Measurements from ENCODE around the gene CTRL.
A peak's percentile ranks its signal among the peaks of the same experiment; 100 is the strongest.

Gene CTRL

DNA sequence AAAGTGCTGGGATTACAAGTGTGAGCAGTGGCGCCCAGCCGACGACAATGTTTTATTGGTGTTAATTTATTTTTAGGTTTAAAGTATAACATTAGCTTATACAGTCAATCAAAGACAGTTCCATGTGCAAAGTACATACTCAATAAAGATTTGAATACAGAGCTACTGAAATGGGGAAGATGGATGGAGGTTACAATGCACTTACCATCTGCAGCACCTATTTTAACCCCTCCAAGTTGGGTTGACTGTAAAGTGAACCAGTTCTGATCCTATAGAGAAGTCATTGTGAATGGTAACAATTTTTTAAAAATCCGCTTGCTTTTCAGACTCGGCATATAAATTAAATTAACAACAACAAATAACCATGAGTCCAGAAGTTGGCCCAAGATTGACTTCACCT lies 39.3 kb downstream of the CTRL start:
- no peak for DNase-seq (ENCODE audit: low read depth, low spot score)

DNA sequence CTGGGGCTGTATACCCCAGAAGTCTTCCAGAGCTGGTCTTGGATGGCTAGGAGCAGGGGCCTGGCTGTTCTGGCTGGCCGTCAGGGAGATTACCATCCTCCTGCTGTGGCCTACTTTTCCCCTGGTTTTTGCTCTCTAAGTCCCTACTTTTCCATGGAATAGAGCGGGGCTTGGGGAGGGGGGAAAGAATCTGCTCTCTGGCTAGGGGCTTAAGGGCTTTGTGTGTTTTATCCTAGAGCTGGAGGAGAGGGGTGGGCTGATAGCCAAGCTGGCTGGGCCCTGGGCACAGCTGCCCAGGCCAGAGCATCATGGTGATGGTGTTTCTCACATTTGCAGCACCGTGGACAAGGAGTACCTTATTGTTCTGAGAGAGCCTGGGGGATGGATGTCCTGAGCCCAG lies 43.3 kb downstream of the CTRL start:
- no peak for DNase-seq (ENCODE audit: low read depth, low spot score)

DNA sequence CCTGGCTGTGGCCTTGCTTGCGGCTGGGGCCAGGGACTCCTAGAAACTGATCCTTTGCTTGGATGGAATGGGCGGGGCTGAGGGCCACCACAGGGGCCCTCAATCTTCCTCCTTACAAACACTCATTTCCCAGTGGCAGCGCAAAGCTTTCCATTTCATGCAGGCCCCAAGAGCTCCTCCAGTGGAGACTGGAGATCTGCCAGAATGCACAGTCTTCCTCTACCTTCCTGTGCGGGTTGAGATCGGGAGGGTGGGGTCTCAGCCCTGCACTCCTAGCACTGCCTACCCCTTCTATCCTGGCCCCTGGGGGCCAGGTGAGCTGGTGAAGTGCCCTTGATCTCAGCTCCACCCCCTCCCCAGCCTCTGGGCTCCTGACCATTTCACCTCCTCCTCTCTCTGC lies 45.3 kb downstream of the CTRL start:
- DNase-seq (ENCODE audit: low read depth, low spot score) = no peak

DNA sequence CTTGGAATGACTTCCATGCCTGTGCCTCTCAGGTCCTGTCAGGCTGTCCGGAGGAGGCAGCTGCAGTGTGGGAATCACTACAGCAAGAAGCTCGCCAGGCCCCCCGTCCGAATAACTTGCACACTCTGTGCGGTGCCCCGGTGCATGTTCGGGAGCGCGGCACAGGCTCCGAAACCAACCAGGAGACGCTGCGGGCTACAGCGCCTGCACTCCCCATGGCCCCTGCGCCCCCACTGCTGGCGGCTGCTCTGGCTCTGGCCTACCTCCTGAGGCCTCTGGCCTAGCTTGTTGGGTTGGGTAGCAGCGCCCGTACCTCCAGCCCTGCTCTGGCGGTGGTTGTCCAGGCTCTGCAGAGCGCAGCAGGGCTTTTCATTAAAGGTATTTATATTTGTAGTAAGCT lies 45.7 kb downstream of the CTRL start:
- no peak for DNase-seq (ENCODE audit: low read depth, low spot score)

DNA sequence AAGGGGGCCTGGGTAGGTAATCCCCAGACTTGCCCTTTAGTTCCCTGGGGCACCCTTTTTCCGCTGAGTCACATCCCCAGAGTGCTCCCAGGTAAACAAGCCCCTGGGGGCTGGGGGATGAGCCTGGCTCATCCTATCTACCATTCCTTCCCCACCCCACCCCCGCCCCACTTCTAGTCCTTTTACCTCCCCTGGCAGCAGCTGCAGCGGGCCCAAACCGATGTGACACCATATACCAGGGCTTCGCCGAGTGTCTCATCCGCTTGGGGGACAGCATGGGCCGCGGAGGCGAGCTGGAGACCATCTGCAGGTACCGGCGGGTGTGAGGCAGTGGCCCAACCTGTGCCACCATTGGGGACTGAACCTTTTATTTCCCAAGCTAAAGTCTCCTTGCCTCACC lies 46.1 kb downstream of the CTRL start:
- no peak for DNase-seq (ENCODE audit: low read depth, low spot score)

DNA sequence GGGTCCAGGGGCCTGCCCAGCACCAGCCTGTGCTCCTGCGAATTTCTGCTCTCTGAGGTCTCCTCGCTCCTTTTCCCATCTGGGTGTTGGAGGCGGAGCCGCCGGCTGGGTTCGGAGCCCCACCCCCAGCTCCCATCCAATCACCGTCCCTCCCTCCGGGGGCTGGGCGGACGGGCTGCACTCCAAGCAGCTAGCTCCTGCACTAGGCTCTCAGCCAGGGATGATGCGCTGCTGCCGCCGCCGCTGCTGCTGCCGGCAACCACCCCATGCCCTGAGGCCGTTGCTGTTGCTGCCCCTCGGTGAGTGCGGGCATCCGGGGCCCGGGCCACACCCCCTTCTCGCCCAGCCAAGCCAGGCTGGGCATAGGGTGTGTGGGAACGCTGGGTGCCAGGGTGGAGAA lies 47.0 kb downstream of the CTRL start, which contains the start of gene NRN1L:
NRN1L (plus strand) TSS at position 202 of the 400 bp plus-strand sequence; CDS start at position 221, 19 bp downstream.
- DNase-seq (ENCODE audit: low read depth, low spot score) = no peak

DNA sequence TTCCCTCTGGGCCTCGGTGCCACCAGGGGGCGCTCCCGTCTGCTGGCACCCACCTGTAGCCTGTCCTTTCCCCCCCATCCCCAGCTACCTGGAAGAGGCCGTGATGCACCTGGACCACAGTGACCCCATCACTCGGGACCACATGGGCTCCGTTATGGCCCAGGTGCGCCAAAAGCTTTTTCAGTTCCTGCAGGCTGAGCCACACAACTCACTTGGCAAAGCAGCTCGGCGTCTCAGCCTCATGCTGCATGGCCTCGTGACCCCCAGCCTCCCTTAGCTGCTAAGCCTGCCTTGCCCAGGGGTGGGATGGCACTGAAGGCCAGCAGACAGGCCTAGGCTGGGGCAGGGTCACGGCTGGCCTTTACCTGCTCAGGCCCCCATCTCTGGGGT lies 47.8 kb downstream of the CTRL start:
- peak; percentile 42 for DNase-seq (ENCODE audit: low read depth, low spot score)

DNA sequence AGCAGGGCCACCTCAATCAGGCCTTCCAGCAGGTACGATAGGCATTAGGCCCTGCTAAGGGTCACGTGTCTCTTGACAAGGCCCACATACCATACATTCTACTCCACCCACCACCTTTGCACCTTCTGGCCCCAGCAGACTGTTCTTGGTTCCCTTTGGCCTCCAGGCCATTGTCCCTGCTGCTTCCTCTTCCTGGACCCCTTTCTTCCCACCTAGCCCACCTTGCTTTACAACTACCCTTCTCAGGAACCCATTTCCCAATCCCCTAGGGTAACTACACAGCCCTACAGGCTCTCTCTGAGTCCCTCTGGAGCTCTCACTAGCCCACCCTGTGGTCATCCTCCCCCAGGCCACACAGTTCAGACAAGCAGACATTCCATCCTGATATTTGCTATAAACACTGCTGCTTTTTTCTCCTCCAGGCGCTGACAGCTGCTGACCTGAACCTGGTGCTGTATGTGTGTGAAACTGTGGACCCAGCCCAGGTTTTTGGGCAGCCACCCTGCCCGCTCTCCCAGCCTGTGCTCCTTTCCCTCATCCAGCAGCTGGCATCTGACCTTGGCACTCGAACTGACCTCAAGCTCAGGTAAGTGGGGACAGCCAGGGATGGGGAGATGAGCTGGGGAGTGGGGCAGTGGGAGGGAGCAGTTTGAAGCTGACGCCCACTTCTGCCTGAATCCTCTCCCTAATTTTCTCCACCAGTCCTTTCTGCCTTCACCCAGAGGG lies 48.4 kb downstream of the CTRL start:
- no peak for DNase-seq (ENCODE audit: low read depth, low spot score)

DNA sequence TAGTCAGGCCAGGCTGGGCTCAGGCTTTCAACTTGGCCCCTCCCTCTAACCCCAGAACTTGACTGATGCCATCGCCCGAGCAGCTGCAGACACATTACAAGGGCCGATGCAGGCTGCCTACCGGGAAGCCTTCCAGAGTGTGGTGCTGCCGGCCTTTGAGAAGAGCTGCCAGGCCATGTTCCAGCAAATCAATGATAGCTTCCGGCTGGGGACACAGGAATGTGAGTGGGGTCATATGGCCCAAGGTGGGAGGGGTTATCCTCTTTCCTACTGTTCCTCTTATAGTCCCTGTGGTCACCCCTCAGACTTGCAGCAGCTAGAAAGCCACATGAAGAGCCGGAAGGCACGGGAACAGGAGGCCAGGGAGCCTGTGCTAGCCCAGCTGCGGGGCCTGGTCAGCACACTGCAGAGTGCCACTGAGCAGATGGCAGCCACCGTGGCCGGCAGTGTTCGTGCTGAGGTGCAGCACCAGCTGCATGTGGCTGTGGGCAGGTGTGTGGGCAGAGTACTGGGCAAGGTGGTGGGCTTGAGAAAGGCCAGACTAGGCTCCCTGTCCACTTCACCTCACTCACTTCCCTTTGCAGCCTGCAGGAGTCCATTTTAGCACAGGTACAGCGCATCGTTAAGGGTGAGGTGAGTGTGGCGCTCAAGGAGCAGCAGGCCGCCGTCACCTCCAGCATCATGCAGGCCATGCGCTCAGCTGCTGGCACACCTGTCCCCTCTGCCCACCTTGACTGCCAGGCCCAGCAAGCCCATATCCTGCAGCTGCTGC lies 49.1 kb downstream of the CTRL start:
- no peak for DNase-seq (ENCODE audit: low read depth, low spot score)

DNA sequence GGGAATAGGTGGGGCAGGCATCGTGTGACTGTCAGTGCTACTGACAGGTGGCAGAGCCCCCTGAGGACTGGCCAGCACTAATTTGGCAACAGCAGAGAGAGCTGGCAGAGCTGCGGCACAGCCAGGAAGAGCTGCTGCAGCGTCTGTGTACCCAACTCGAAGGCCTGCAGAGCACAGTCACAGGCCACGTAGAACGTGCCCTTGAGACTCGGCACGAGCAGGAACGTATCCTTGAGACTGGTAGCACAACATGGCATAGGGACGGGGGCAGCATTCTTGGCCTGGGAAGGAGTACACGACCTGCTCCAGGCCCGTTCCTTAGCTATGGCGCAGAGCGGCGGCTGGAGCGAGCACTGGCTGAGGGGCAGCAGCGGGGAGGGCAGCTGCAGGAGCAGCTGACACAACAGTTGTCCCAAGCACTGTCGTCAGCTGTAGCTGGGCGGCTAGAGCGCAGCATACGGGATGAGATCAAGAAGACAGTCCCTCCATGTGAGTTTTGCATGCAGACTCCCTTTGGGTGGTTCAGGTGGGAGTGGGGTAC lies 50.0 kb downstream of the CTRL start:
- no peak for DNase-seq (ENCODE audit: low read depth, low spot score)

DNA sequence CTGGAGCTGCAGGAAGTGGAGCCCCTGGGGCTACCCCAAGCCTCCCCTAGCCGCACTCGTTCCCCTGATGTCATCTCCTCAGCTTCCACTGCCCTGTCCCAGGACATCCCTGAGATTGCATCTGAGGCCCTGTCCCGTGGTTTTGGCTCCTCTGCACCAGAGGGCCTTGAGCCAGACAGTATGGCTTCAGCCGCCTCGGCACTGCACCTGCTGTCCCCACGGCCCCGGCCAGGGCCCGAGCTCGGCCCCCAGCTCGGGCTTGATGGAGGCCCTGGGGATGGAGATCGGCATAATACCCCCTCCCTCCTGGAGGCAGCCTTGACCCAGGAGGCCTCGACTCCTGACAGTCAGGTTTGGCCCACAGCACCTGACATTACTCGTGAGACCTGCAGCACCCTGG lies 51.1 kb downstream of the CTRL start:
- no peak for DNase-seq (ENCODE audit: low read depth, low spot score)

DNA sequence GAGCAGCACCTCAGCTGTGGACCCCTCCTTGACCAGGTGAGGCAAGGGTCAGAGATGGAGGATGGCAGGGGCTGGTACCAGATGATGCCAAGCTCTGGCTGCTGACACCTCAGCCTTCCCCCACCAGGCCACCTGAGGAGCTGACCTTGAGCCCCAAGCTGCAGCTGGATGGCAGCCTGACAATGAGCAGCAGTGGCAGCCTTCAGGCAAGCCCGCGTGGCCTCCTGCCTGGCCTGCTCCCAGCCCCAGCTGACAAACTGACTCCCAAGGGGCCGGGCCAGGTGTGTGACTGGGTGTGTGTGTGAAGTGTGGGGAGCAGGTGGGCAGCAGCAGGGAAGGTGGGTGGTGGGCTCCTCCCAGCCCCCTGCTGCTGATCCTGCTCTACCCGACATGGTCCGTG lies 51.7 kb downstream of the CTRL start:
- no peak for DNase-seq (ENCODE audit: low read depth, low spot score)

Measured in activated CD4-positive, CD25-positive, alpha-beta regulatory T cell treated with anti-CD3 and anti-CD28 coated beads, Interleukin-2, amount 50 U/mL, for 16 hours (primary cell).